Measurements from ENCODE around the gene SLC15A3.

The SLC15A3 gene

GRCh38 chr11:60924110-60924905, 27.7 kb downstream of the SLC15A3 start, which contains the start of gene TMEM132A:
Gene TMEM132A, plus strand, starts transcription at chr11:60924460. Its CDS starts 174 bp downstream, at chr11:60924634.
- Histone ChIP-seq H3K4me3 (ENCODE audit: insufficient read depth in 1 of 2, low read depth in 1 of 2, low read length in 2 of 2) (peak within 1 kb of the TSS; percentile 70 to 72), H2BK120ac (ENCODE audit: low read depth, low read length) (peak within 1 kb of the TSS; percentile 77), H2AFZ (ENCODE audit: low read depth, low read length) (peak within 1 kb of the TSS; percentile 72), H3K9ac (ENCODE audit: low read length) (peak within 1 kb of the TSS; percentile 67), H2BK5ac (ENCODE audit: low read depth, low read length, poor library complexity, severe bottlenecking) (no peak within 1 kb of the TSS), H4K8ac (ENCODE audit: low read length) (peak within 1 kb of the TSS; percentile 62), H3K79me1 (replicated peaks; ENCODE audit: low read length, poor library complexity, severe bottlenecking) (peaks cover 38% of the 10 kb centered on the region), H3K14ac (ENCODE audit: low read length in 2 of 2) (peak within 1 kb of the TSS; percentile 38 to 53), H3K18ac (ENCODE audit: low read depth in 1 of 2, low read length in 2 of 2) (peak within 1 kb of the TSS; percentile 65 to 71), H3K23ac (ENCODE audit: low read length in 2 of 2) (no peak within 1 kb of the TSS), H2AK5ac (ENCODE audit: low read length, severe bottlenecking) (no peak within 1 kb of the TSS), H3K4ac (ENCODE audit: low read depth in 1 of 2, low read length in 2 of 2) (peak within 1 kb of the TSS; percentile 1 to 24), H3K36me3 (ENCODE audit: control insufficient read depth in 1 of 2, insufficient read depth in 2 of 2, low read depth in 1 of 2, low read length in 2 of 2) (peaks cover 36 to 55% of the 10 kb centered on the region in 2 experiments), H3K4me2 (ENCODE audit: low read length, poor library complexity, severe bottlenecking) (peak within 1 kb of the TSS; percentile 85), H3K27me3 (ENCODE audit: control insufficient read depth in 1 of 2, insufficient read depth in 1 of 2, low read length in 2 of 2) (peaks cover 0 to 10% of the 10 kb centered on the region in 2 experiments), H3K4me1 (ENCODE audit: control insufficient read depth, insufficient read depth, low read depth, low read length) (peaks cover 25% of the 10 kb centered on the region), H2BK15ac (ENCODE audit: low read depth, poor library complexity, severe bottlenecking) (peak within 1 kb of the TSS; percentile 63), H4K91ac (ENCODE audit: low read length) (peak within 1 kb of the TSS; percentile 61), H3K9me3 (ENCODE audit: control insufficient read depth, low read length) (no peaks in the 10 kb centered on the region), H3K27ac (ENCODE audit: low read length, poor library complexity, severe bottlenecking) (no peak within 1 kb of the TSS), H2BK12ac (ENCODE audit: low read length in 2 of 2) (peak within 1 kb of the TSS in 1 of 2 experiments; percentile 1)
- under 1% methylated on average over 52 of the region's 69 CpGs for WGBS
- peak; percentile 80 for DNase-seq

- Histone ChIP-seq H4K91ac (ENCODE audit: low read length) (peak overlapping the region; percentile 9), H4K8ac (ENCODE audit: low read length) (peak overlapping the region; percentile 59)
- WGBS = 67% methylated on average over 6 of the region's 6 CpGs
Measured at GRCh38 chr11:60923800-60924109, 28.2 kb downstream of the SLC15A3 start.

DNA sequence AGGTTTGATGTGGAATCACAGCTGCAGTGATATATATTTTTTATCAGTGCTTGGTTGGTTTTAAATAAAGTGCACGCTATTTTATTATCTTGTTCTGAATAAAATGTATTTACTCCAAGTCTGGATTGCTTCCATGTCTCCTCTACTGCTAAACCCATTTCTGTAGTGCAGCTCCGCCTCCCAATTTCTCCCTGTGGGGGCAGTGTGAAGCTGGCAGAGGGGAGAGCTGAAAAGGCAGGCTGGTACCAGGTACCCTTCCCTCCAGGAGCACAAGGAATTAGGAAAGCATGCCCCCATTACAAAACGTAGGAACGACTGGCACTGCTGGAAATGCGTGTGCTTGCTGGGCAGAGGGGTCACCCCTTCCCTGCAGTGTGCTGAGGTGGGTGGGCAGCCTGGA, 28.6 kb downstream of the SLC15A3 start:
- peaks cover 29% of the 10 kb centered on the region for H3K4me1 ChIP-seq (ENCODE audit: control insufficient read depth, insufficient read depth, low read depth, low read length)
- no peaks in the 10 kb centered on the region for H3K9me3 ChIP-seq (ENCODE audit: control insufficient read depth, low read length)
- H3K23ac ChIP-seq (ENCODE audit: low read length in 2 of 2) = no peak overlapping the region
- H2BK120ac ChIP-seq (ENCODE audit: low read depth, low read length) = no peak overlapping the region
- H2AK5ac ChIP-seq (ENCODE audit: low read length, severe bottlenecking) = no peak overlapping the region
- H3K4me3 ChIP-seq (ENCODE audit: insufficient read depth in 1 of 2, low read depth in 1 of 2, low read length in 2 of 2) = no peak overlapping the region
- H3K79me1 ChIP-seq (replicated peaks; ENCODE audit: low read length, poor library complexity, severe bottlenecking) = peaks cover 40% of the 10 kb centered on the region
- H3K36me3 ChIP-seq (ENCODE audit: control insufficient read depth in 1 of 2, insufficient read depth in 2 of 2, low read depth in 1 of 2, low read length in 2 of 2) = peaks cover 36 to 45% of the 10 kb centered on the region in 2 experiments
- H3K4ac ChIP-seq (ENCODE audit: low read depth in 1 of 2, low read length in 2 of 2) = no peak overlapping the region
- DNase-seq = no peak
- peaks cover 0 to 10% of the 10 kb centered on the region in 2 experiments for H3K27me3 ChIP-seq (ENCODE audit: control insufficient read depth in 1 of 2, insufficient read depth in 1 of 2, low read length in 2 of 2)
- no peak overlapping the region for H4K91ac ChIP-seq (ENCODE audit: low read length)
- no peak overlapping the region for H3K4me2 ChIP-seq (ENCODE audit: low read length, poor library complexity, severe bottlenecking)
- H4K8ac ChIP-seq (ENCODE audit: low read length) = no peak overlapping the region
- 92% methylated on average over 5 of the region's 5 CpGs for WGBS
- no peak overlapping the region for H2BK15ac ChIP-seq (ENCODE audit: low read depth, poor library complexity, severe bottlenecking)
- no peak overlapping the region for H3K9ac ChIP-seq (ENCODE audit: low read length)
- no peak overlapping the region for H2AFZ ChIP-seq (ENCODE audit: low read depth, low read length)
- no peak overlapping the region for H3K27ac ChIP-seq (ENCODE audit: low read length, poor library complexity, severe bottlenecking)
- H3K14ac ChIP-seq (ENCODE audit: low read length in 2 of 2) = no peak overlapping the region
- H3K18ac ChIP-seq (ENCODE audit: low read depth in 1 of 2, low read length in 2 of 2) = no peak overlapping the region
- no peak overlapping the region for H2BK5ac ChIP-seq (ENCODE audit: low read depth, low read length, poor library complexity, severe bottlenecking)
- no peak overlapping the region for H2BK12ac ChIP-seq (ENCODE audit: low read length in 2 of 2)

More at GRCh38 chr11:60923800-60924109, 28.2 kb downstream of the SLC15A3 start:
- H3K27me3 ChIP-seq (ENCODE audit: control insufficient read depth in 1 of 2, insufficient read depth in 1 of 2, low read length in 2 of 2) = peaks cover 0 to 10% of the 10 kb centered on the region in 2 experiments
- H3K9me3 ChIP-seq (ENCODE audit: control insufficient read depth, low read length) = no peaks in the 10 kb centered on the region
- no peak overlapping the region for H3K23ac ChIP-seq (ENCODE audit: low read length in 2 of 2)
- H3K4me1 ChIP-seq (ENCODE audit: control insufficient read depth, insufficient read depth, low read depth, low read length) = peaks cover 27% of the 10 kb centered on the region
- H2AK5ac ChIP-seq (ENCODE audit: low read length, severe bottlenecking) = no peak overlapping the region
- H3K4me2 ChIP-seq (ENCODE audit: low read length, poor library complexity, severe bottlenecking) = peak overlapping the region; percentile 85
- H3K36me3 ChIP-seq (ENCODE audit: control insufficient read depth in 1 of 2, insufficient read depth in 2 of 2, low read depth in 1 of 2, low read length in 2 of 2) = peaks cover 36 to 50% of the 10 kb centered on the region in 2 experiments
- H3K4me3 ChIP-seq (ENCODE audit: insufficient read depth in 1 of 2, low read depth in 1 of 2, low read length in 2 of 2) = peak overlapping the region in 1 of 2 experiments; percentile 72
- H3K79me1 ChIP-seq (replicated peaks; ENCODE audit: low read length, poor library complexity, severe bottlenecking) = peaks cover 40% of the 10 kb centered on the region
- no peak overlapping the region for H2AFZ ChIP-seq (ENCODE audit: low read depth, low read length)
- no peak overlapping the region for H3K14ac ChIP-seq (ENCODE audit: low read length in 2 of 2)
- no peak overlapping the region for H2BK5ac ChIP-seq (ENCODE audit: low read depth, low read length, poor library complexity, severe bottlenecking)
- H3K9ac ChIP-seq (ENCODE audit: low read length) = peak overlapping the region; percentile 67
- H2BK120ac ChIP-seq (ENCODE audit: low read depth, low read length) = no peak overlapping the region
- H3K27ac ChIP-seq (ENCODE audit: low read length, poor library complexity, severe bottlenecking) = no peak overlapping the region
- no peak overlapping the region for H3K18ac ChIP-seq (ENCODE audit: low read depth in 1 of 2, low read length in 2 of 2)
- H3K4ac ChIP-seq (ENCODE audit: low read depth in 1 of 2, low read length in 2 of 2) = peak overlapping the region in 1 of 2 experiments; percentile 24
- H2BK12ac ChIP-seq (ENCODE audit: low read length in 2 of 2) = peak overlapping the region in 1 of 2 experiments; percentile 1
- H2BK15ac ChIP-seq (ENCODE audit: low read depth, poor library complexity, severe bottlenecking) = no peak overlapping the region
- DNase-seq = no peak

GRCh38 chr11:60922906-60923305, 29.1 kb downstream of the SLC15A3 start:
- Histone ChIP-seq H2BK5ac (ENCODE audit: low read depth, low read length, poor library complexity, severe bottlenecking) (no peak overlapping the region), H3K14ac (ENCODE audit: low read length in 2 of 2) (no peak overlapping the region), H3K36me3 (ENCODE audit: control insufficient read depth in 1 of 2, insufficient read depth in 2 of 2, low read depth in 1 of 2, low read length in 2 of 2) (peaks cover 36 to 43% of the 10 kb centered on the region in 2 experiments), H4K8ac (ENCODE audit: low read length) (no peak overlapping the region), H2AK5ac (ENCODE audit: low read length, severe bottlenecking) (no peak overlapping the region), H3K79me1 (replicated peaks; ENCODE audit: low read length, poor library complexity, severe bottlenecking) (peaks cover 42% of the 10 kb centered on the region), H3K4me1 (ENCODE audit: control insufficient read depth, insufficient read depth, low read depth, low read length) (peaks cover 29% of the 10 kb centered on the region), H3K23ac (ENCODE audit: low read length in 2 of 2) (peak overlapping the region in 1 of 2 experiments; percentile 60), H2BK12ac (ENCODE audit: low read length in 2 of 2) (no peak overlapping the region), H3K4ac (ENCODE audit: low read depth in 1 of 2, low read length in 2 of 2) (no peak overlapping the region), H3K4me2 (ENCODE audit: low read length, poor library complexity, severe bottlenecking) (no peak overlapping the region), H4K91ac (ENCODE audit: low read length) (no peak overlapping the region), H2BK15ac (ENCODE audit: low read depth, poor library complexity, severe bottlenecking) (no peak overlapping the region), H2AFZ (ENCODE audit: low read depth, low read length) (no peak overlapping the region), H3K9ac (ENCODE audit: low read length) (no peak overlapping the region), H3K9me3 (ENCODE audit: control insufficient read depth, low read length) (no peaks in the 10 kb centered on the region), H3K27me3 (ENCODE audit: control insufficient read depth in 1 of 2, insufficient read depth in 1 of 2, low read length in 2 of 2) (peaks cover 0 to 10% of the 10 kb centered on the region in 2 experiments), H3K27ac (ENCODE audit: low read length, poor library complexity, severe bottlenecking) (no peak overlapping the region), H3K4me3 (ENCODE audit: insufficient read depth in 1 of 2, low read depth in 1 of 2, low read length in 2 of 2) (no peak overlapping the region), H2BK120ac (ENCODE audit: low read depth, low read length) (no peak overlapping the region), H3K18ac (ENCODE audit: low read depth in 1 of 2, low read length in 2 of 2) (no peak overlapping the region)
- DNase-seq = no peak
- WGBS = 98% methylated on average over 5 of the region's 6 CpGs
